WTC11 (cell line): Measurements from ENCODE around the gene AKAP6. TPM values are rescaled to one million over a fixed set of nuclear protein-coding genes. Genes with fewer than 3 reads are reported as not detected.
"Not testable (repeated sequence)": the region's sequence is repeated elsewhere in the genome, so short reads cannot be mapped to it uniquely, and the experiment has no call there.

Experiments used
- ATAC-seq: fragments of 200-7000 bp; cut with Tn5 transposase; 2 replicates; pipeline ENCODE4 v1.10.0; 2021; ENCODE audit warnings: mild to moderate bottlenecking, moderate library complexity
- CTCF ChIA-PET: fragments of 300-600 bp; sonication (Branson Sonifier 250); formaldehyde crosslinking; loops from one replicate; lab custom pipeline; 2021; ENCODE audit warnings: antibody characterized with exemption; lab: Charles Lee
- POLR2A ChIA-PET: fragments of 350-600 bp; sonication (Branson Sonifier 250); formaldehyde crosslinking; loops from one replicate; lab custom pipeline; 2021; ENCODE audit warnings: antibody characterized with exemption; lab: Charles Lee
- DNase-seq: peaks from one replicate; pipeline ENCODE4 v3.0.0; 2021; ENCODE audit warnings: low spot score
- H3K27ac Mint-ChIP-seq: 2 replicates; pipeline ENCODE4 v1.8.0; 2021; ENCODE audit warnings: mixed read lengths
- H3K27me3 Mint-ChIP-seq: 2 replicates; pipeline ENCODE4 v1.8.0; 2021; ENCODE audit warnings: low read depth, mild to moderate bottlenecking, moderate library complexity, mixed read lengths
- H3K36me3 Mint-ChIP-seq: 2 replicates; pipeline ENCODE4 v1.8.0; 2021; ENCODE audit warnings: mixed read lengths
- H3K4me1 Mint-ChIP-seq: 2 replicates; pipeline ENCODE4 v1.8.0; 2022; ENCODE audit warnings: mixed read lengths
- H3K4me3 Mint-ChIP-seq: 2 replicates; pipeline ENCODE4 v1.8.0; 2021; ENCODE audit warnings: mild to moderate bottlenecking, moderate library complexity, mixed read lengths
- H3K9me3 Mint-ChIP-seq: 2 replicates; pipeline ENCODE4 v1.8.0; 2021; ENCODE audit warnings: mixed read lengths
- FOXJ3 ChIP-seq: sonication (generic); formaldehyde crosslinking; IDR thresholded peaks from 2 replicates; pipeline ENCODE4 v1.9.0; 2021; ENCODE audit warnings: missing genetic modification reagents, mild to moderate bottlenecking, borderline replicate concordance
- GRHL2 ChIP-seq: fragments of 250-450 bp; sonication (Bioruptor Pico); IDR thresholded peaks from 2 replicates; pipeline ENCODE4 v1.8.0; 2022; ENCODE audit warnings: mild to moderate bottlenecking, moderate library complexity; ENCODE audit not compliant: insufficient replicate concordance, severe bottlenecking
- JUN ChIP-seq: sonication (generic); formaldehyde crosslinking; IDR thresholded peaks from 2 replicates; pipeline ENCODE4 v1.8.0; 2023; ENCODE audit warnings: mild to moderate bottlenecking, missing genetic modification reagents
- MYBL2 ChIP-seq: sonication (generic); formaldehyde crosslinking; IDR thresholded peaks from 2 replicates; pipeline ENCODE4 v1.8.1; 2023; ENCODE audit warnings: mild to moderate bottlenecking, moderate library complexity, missing genetic modification reagents
- NFYB ChIP-seq: sonication (generic); formaldehyde crosslinking; conservative IDR thresholded peaks from 2 replicates; pipeline ENCODE4 v1.8.0; 2022; ENCODE audit warnings: low read depth, missing genetic modification reagents
- NR2C2 ChIP-seq: sonication (generic); formaldehyde crosslinking; IDR thresholded peaks from 2 replicates; pipeline ENCODE4 v1.8.0; 2022; ENCODE audit warnings: mild to moderate bottlenecking, missing genetic modification reagents
- OVOL2 ChIP-seq: fragments of 250-450 bp; sonication (Bioruptor Pico); IDR thresholded peaks from 2 replicates; pipeline ENCODE4 v1.9.0; 2021; ENCODE audit warnings: mild to moderate bottlenecking, borderline replicate concordance
- ZNF138 ChIP-seq: sonication (generic); formaldehyde crosslinking; conservative IDR thresholded peaks from 2 replicates; pipeline ENCODE4 v1.8.1; 2022; ENCODE audit warnings: mild to moderate bottlenecking, moderate library complexity, missing genetic modification reagents
- ZNF416 ChIP-seq: fragments of 250-450 bp; sonication (Bioruptor Pico); IDR thresholded peaks from 2 replicates; pipeline ENCODE4 v1.9.0; 2021; ENCODE audit warnings: mild to moderate bottlenecking, inconsistent platforms
- total RNA-seq: library from RNA; stranded (reverse); gene quantifications from 3 replicates; pipeline ENCODE4 v1.2.3, GENCODE V29; 2021
- TF ChIP-seq, protein P1 (sequence below): fragments of 250-450 bp; sonication (Bioruptor Pico); IDR thresholded peaks from 2 replicates; pipeline ENCODE4 v1.9.0; 2021; ENCODE audit warnings: moderate library complexity, mild to moderate bottlenecking, inconsistent platforms, borderline replicate concordance
- TF ChIP-seq, protein P2 (sequence below): fragments of 250-450 bp; sonication (Bioruptor Pico); IDR thresholded peaks from 2 replicates; pipeline ENCODE4 v1.9.0; 2021; ENCODE audit warnings: mild to moderate bottlenecking
- TF ChIP-seq, protein P3 (sequence below): sonication (generic); formaldehyde crosslinking; conservative IDR thresholded peaks from 2 replicates; pipeline ENCODE4 v1.8.1; 2022; ENCODE audit warnings: mild to moderate bottlenecking, missing genetic modification reagents
- TF ChIP-seq, protein P4 (sequence below): sonication (generic); formaldehyde crosslinking; IDR thresholded peaks from 2 replicates; pipeline ENCODE4 v1.8.0; 2022; ENCODE audit warnings: mild to moderate bottlenecking, missing genetic modification reagents
- TF ChIP-seq, protein P5 (sequence below): sonication (generic); formaldehyde crosslinking; IDR thresholded peaks from 2 replicates; pipeline ENCODE4 v1.8.0; 2022; ENCODE audit warnings: missing genetic modification reagents
- TF ChIP-seq, protein P6 (sequence below): sonication (generic); formaldehyde crosslinking; IDR thresholded peaks from 2 replicates; pipeline ENCODE4 v1.8.1; 2023; ENCODE audit warnings: mild to moderate bottlenecking, missing genetic modification reagents
- TF ChIP-seq, protein P7 (sequence below): sonication (generic); formaldehyde crosslinking; IDR thresholded peaks from 2 replicates; pipeline ENCODE4 v1.8.0; 2022; ENCODE audit warnings: mild to moderate bottlenecking, missing genetic modification reagents

The AKAP6 gene
- total RNA-seq, 1 experiment from 2014 or later = 0.63 TPM

DNA sequence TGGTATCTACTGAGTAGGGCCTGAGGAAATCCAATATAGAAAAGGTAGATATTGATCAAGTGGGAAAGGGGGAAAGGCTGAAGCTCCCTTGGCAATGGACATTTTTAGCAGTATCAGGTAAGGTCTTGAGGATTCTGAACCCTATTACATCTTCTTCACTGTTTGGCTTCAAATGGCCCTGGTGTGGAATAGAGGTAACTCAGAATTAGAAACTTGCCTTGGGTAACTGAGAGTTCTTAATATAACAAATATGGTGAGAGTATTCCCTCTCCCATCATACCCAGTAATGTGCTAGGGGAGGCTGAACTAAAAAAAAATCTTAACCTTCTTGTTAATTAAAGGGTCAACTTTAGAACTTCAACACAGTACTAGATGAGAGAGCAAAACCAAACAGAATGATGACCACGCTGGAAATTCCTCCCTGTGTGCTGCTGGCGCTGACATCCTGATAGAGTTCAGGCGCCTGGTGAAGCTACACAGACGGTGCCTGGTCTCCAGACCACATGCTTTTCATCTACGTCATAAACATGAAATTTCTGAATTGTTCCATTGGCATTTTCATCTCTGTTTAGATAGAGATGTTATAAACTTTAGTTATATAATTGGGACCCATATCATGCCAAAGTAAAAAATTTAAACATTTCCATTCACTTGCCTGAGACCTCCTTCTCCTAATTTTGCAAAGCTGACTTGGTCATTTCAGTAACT lies 128.3 kb downstream of the AKAP6 start (continued):
- TF ChIP-seq JUN = no peak

DNA sequence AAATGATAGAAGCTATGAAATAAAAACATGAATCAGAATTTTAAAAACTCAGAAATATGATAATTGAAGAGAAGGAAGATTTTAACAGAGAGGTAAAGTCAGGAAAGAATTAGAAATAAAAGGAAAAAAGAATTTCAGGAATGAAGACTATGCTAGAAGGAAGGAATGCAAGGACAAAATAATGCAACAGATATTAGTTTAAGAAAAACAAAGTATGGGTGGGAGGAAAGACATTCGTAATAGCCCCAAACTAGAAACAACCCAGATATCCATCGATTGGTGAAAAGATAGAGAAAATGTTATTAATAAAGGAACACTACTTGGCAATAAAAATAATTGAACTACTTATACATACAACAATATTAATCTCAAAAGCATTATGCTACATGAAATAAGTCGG lies 129.6 kb downstream of the AKAP6 start:
- DNase-seq = no peak
- Mint-ChIP-seq H3K27ac (no peak overlapping the region), H3K27me3 (0 out of 2 replicates have a peak, but pooled peaks cover 3% of the 10 kb centered on the region), H3K9me3 (peaks cover 26% of the 10 kb centered on the region), H3K36me3 (peaks cover 17% of the 10 kb centered on the region), H3K4me3 (no peak overlapping the region)
- POLR2A ChIA-PET = interaction anchor here (0.6 kb wide), 1 partner anchor 209 kb away, joined by 5 read pairs; no protein-coding TSS in a partner anchor
- TF ChIP-seq ZNF138 (CRISPR knock-in tag) = no peak
- no peak for TF ChIP-seq ZNF416 (CRISPR knock-in tag)
- TF ChIP-seq NR2C2 (CRISPR knock-in tag) = no peak
- TF ChIP-seq, protein P1, sequence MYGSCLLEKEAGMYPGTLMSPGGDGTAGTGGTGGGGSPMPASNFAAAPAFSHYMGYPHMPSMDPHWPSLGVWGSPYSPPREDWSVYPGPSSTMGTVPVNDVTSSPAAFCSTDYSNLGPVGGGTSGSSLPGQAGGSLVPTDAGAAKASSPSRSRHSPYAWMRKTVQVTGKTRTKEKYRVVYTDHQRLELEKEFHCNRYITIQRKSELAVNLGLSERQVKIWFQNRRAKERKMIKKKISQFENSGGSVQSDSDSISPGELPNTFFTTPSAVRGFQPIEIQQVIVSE (CRISPR knock-in tag) = no peak
- TF ChIP-seq, protein P2, sequence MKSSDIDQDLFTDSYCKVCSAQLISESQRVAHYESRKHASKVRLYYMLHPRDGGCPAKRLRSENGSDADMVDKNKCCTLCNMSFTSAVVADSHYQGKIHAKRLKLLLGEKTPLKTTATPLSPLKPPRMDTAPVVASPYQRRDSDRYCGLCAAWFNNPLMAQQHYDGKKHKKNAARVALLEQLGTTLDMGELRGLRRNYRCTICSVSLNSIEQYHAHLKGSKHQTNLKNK (CRISPR knock-in tag) = no peak
- TF ChIP-seq NFYB (CRISPR knock-in tag) = no peak
- TF ChIP-seq, protein P3, sequence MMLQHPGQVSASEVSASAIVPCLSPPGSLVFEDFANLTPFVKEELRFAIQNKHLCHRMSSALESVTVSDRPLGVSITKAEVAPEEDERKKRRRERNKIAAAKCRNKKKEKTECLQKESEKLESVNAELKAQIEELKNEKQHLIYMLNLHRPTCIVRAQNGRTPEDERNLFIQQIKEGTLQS (CRISPR knock-in tag) = no peak
- TF ChIP-seq, protein P4, sequence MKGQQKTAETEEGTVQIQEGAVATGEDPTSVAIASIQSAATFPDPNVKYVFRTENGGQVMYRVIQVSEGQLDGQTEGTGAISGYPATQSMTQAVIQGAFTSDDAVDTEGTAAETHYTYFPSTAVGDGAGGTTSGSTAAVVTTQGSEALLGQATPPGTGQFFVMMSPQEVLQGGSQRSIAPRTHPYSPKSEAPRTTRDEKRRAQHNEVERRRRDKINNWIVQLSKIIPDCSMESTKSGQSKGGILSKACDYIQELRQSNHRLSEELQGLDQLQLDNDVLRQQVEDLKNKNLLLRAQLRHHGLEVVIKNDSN (CRISPR knock-in tag) = no peak
- no peak for TF ChIP-seq FOXJ3 (CRISPR knock-in tag)
- TF ChIP-seq, protein P5, sequence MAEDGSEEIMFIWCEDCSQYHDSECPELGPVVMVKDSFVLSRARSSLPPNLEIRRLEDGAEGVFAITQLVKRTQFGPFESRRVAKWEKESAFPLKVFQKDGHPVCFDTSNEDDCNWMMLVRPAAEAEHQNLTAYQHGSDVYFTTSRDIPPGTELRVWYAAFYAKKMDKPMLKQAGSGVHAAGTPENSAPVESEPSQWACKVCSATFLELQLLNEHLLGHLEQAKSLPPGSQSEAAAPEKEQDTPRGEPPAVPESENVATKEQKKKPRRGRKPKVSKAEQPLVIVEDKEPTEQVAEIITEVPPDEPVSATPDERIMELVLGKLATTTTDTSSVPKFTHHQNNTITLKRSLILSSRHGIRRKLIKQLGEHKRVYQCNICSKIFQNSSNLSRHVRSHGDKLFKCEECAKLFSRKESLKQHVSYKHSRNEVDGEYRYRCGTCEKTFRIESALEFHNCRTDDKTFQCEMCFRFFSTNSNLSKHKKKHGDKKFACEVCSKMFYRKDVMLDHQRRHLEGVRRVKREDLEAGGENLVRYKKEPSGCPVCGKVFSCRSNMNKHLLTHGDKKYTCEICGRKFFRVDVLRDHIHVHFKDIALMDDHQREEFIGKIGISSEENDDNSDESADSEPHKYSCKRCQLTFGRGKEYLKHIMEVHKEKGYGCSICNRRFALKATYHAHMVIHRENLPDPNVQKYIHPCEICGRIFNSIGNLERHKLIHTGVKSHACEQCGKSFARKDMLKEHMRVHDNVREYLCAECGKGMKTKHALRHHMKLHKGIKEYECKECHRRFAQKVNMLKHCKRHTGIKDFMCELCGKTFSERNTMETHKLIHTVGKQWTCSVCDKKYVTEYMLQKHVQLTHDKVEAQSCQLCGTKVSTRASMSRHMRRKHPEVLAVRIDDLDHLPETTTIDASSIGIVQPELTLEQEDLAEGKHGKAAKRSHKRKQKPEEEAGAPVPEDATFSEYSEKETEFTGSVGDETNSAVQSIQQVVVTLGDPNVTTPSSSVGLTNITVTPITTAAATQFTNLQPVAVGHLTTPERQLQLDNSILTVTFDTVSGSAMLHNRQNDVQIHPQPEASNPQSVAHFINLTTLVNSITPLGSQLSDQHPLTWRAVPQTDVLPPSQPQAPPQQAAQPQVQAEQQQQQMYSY = no peak
- TF ChIP-seq, protein P6, sequence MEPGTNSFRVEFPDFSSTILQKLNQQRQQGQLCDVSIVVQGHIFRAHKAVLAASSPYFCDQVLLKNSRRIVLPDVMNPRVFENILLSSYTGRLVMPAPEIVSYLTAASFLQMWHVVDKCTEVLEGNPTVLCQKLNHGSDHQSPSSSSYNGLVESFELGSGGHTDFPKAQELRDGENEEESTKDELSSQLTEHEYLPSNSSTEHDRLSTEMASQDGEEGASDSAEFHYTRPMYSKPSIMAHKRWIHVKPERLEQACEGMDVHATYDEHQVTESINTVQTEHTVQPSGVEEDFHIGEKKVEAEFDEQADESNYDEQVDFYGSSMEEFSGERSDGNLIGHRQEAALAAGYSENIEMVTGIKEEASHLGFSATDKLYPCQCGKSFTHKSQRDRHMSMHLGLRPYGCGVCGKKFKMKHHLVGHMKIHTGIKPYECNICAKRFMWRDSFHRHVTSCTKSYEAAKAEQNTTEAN (CRISPR knock-in tag) = no peak
- TF ChIP-seq, protein P7, sequence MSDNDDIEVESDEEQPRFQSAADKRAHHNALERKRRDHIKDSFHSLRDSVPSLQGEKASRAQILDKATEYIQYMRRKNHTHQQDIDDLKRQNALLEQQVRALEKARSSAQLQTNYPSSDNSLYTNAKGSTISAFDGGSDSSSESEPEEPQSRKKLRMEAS (CRISPR knock-in tag) = no peak
- TF ChIP-seq, all 79 proteins: peak for 0
- CTCF ChIA-PET = interaction anchor here (1.1 to 1.4 kb wide), 2 partner anchors 11 to 101 kb away, joined by 3 to 4 read pairs; no protein-coding TSS in a partner anchor
- no peak for ATAC-seq
- peaks cover 11% of the 10 kb centered on the region for H3K4me1 Mint-ChIP-seq

DNA sequence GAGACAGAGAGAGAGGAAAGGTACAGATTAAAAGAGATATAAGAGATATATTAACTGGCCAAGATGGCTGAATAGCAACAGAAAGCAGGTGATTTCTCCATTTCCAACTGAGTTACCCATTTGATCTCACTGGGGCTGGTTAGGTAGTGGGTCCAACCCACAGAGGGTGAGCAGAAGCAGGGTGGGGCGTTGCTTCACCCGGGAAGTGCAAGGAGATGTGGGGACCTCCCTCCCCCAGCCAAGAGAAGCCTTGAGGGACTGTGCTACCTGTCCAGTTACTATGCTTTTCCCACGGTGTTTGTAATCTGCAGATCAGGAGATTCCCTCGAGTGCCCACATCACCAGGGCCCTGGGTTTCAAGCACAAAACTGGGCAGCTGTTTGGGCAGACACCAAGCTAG lies 131.2 kb downstream of the AKAP6 start:
- CTCF ChIA-PET = interaction anchor here (1.3 kb wide), 1 partner anchor 9 kb away, joined by 5 read pairs; no protein-coding TSS in a partner anchor
- H3K4me1 Mint-ChIP-seq = peaks cover 11% of the 10 kb centered on the region
- POLR2A ChIA-PET = no interaction called here
- TF ChIP-seq OVOL2 = no peak
- TF ChIP-seq NFYB (CRISPR knock-in tag) = no peak
- no peak for TF ChIP-seq GRHL2
- TF ChIP-seq MYBL2 = no peak
- TF ChIP-seq, protein P3 (CRISPR knock-in tag) = no peak
- H3K27ac Mint-ChIP-seq = no peak overlapping the region
- H3K9me3 Mint-ChIP-seq = peaks cover 33% of the 10 kb centered on the region
- ATAC-seq (no peak), DNase-seq (no peak)
- 0 out of 2 replicates have a peak, but pooled peaks cover 3% of the 10 kb centered on the region for H3K27me3 Mint-ChIP-seq
- peaks cover 20% of the 10 kb centered on the region for H3K36me3 Mint-ChIP-seq
- no peak overlapping the region for H3K4me3 Mint-ChIP-seq

DNA sequence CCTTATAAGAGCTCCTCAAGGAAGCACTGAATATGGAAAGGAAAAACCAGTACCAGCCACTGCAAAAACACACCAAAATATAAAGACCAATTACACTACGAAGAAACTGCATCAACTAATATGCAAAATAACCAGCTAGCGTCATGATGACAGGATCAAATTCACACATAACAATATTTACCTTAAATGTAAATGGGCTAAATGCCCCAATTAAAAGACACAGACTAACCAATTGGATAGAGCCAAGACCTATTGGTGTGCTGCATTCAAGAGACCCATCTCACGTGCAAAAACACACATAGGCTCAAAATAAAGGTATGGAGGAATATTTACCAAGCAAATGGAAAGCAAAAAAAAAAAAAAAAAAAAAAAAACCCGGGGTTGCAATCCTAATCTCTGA lies 133.5 kb downstream of the AKAP6 start:
- CTCF ChIA-PET, H3K4me3 Mint-ChIP-seq, H3K27ac Mint-ChIP-seq, ATAC-seq, DNase-seq, H3K27me3 Mint-ChIP-seq, POLR2A ChIA-PET: not testable (repeated sequence)
- H3K4me1 Mint-ChIP-seq = peaks cover 11% of the 10 kb centered on the region
- peaks cover 39% of the 10 kb centered on the region for H3K9me3 Mint-ChIP-seq
- peaks cover 20% of the 10 kb centered on the region for H3K36me3 Mint-ChIP-seq
